Measurements from ENCODE around the gene LRCH1. TPM values are rescaled to one million over a fixed set of nuclear protein-coding genes. Genes with fewer than 3 reads are reported as not detected.

The LRCH1 gene
- total and polyA plus RNA-seq, 4 donors: 2.6 to 6.6 (median 3.4) TPM

DNA sequence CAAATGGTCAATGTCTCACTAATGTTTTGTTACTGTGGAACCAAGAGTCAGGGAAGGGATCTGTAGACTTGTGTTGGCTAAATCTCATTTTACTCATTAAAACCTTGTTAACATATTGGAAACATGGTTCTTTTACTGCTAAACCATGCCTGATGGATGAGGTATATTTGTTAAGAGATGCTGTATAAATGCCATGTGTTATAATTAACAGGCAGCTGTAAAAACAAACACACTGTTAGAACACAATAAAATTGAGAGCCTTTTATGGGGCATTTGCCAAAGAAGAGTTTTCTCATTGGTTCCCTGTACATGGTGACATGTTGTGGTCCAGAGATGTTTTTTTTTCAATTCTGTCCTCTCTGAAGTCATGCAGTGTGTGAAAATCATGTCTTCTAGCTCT, 122.0 kb downstream of the LRCH1 start:
- Histone ChIP-seq H3K27ac (ENCODE audit: low read depth in 1 of 2, low read length in 2 of 2) (peak overlapping the region; percentile 74 to 82), H3K4me3 (ENCODE audit: low read depth in 1 of 3, low read length in 3 of 3) (no peak overlapping the region), H3K36me3 (ENCODE audit: control insufficient read depth in 4 of 4, insufficient read depth in 3 of 4, low read depth in 1 of 4, low read length in 3 of 4) (no peaks in the 10 kb centered on the region), H3K4me1 (ENCODE audit: control insufficient read depth in 4 of 4, insufficient read depth in 4 of 4, low read length in 3 of 4) (peaks cover 8 to 44% (median 22%) of the 10 kb centered on the region in 4 donors), H3K9ac (ENCODE audit: low read depth in 1 of 2, low read length in 2 of 2) (peak overlapping the region in 1 of 2 donors; percentile 82), H3K9me3 (ENCODE audit: control insufficient read depth in 4 of 4, low read length in 3 of 4) (no peaks in the 10 kb centered on the region), H3K27me3 (ENCODE audit: control insufficient read depth in 4 of 4, insufficient read depth in 4 of 4, low read length in 3 of 4) (no peaks in the 10 kb centered on the region)
- TF ChIP-seq GABPA (IDR thresholded peaks at IDR 0.05 in 1 of 2, conservative IDR thresholded peaks at IDR 0.05 in 1 of 2): no peak
- no peak for TF ChIP-seq RXRA (IDR thresholded peaks at IDR 0.05)
- TF ChIP-seq FOXA1 (IDR thresholded peaks at IDR 0.05): no peak
- TF ChIP-seq EGR1 (IDR thresholded peaks at IDR 0.05; ENCODE audit: low read depth in 2 of 2): no peak
- TF ChIP-seq, protein P1, sequence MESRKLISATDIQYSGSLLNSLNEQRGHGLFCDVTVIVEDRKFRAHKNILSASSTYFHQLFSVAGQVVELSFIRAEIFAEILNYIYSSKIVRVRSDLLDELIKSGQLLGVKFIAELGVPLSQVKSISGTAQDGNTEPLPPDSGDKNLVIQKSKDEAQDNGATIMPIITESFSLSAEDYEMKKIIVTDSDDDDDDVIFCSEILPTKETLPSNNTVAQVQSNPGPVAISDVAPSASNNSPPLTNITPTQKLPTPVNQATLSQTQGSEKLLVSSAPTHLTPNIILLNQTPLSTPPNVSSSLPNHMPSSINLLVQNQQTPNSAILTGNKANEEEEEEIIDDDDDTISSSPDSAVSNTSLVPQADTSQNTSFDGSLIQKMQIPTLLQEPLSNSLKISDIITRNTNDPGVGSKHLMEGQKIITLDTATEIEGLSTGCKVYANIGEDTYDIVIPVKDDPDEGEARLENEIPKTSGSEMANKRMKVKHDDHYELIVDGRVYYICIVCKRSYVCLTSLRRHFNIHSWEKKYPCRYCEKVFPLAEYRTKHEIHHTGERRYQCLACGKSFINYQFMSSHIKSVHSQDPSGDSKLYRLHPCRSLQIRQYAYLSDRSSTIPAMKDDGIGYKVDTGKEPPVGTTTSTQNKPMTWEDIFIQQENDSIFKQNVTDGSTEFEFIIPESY (IDR thresholded peaks at IDR 0.05): no peak
- TF ChIP-seq FOXA2 (IDR thresholded peaks at IDR 0.05): no peak
- no peak for TF ChIP-seq MAX (IDR thresholded peaks at IDR 0.05)
- TF ChIP-seq SP1 (IDR thresholded peaks at IDR 0.05): no peak
- no peak for TF ChIP-seq HNF4A (conservative IDR thresholded peaks at IDR 0.05)
- DNase-seq (ENCODE audit: low spot score): no peak

DNA sequence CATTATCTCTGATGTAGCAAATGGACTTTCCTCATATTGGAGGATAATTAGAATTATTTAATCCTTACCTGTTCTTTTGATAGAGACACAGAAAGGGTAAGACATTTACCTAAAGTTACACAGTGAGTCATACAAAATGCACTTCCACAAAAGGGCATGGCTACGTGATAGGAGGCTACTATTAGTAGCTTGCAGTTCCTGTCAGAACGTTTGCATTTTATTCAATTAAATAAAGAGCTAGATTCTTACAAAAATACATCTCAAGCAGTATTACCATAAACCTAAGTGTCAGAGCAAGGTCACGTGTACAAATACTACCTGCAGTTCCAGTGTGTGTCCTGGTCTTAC, 123.4 kb downstream of the LRCH1 start:
- peaks cover 9 to 58% (median 35%) of the 10 kb centered on the region in 4 donors for H3K4me1 ChIP-seq (ENCODE audit: control insufficient read depth in 4 of 4, insufficient read depth in 4 of 4, low read length in 3 of 4)
- H3K9me3 ChIP-seq (ENCODE audit: control insufficient read depth in 4 of 4, low read length in 3 of 4): no peaks in the 10 kb centered on the region
- H3K4me3 ChIP-seq (ENCODE audit: low read depth in 1 of 3, low read length in 3 of 3): no peak overlapping the region
- peak overlapping the region; percentile 74 to 82 for H3K27ac ChIP-seq (ENCODE audit: low read depth in 1 of 2, low read length in 2 of 2)
- H3K36me3 ChIP-seq (ENCODE audit: control insufficient read depth in 4 of 4, insufficient read depth in 3 of 4, low read depth in 1 of 4, low read length in 3 of 4): no peaks in the 10 kb centered on the region
- no peak for DNase-seq (ENCODE audit: low spot score)
- H3K9ac ChIP-seq (ENCODE audit: low read depth in 1 of 2, low read length in 2 of 2): no peak overlapping the region
- no peak for TF ChIP-seq SP1 (IDR thresholded peaks at IDR 0.05)
- no peak for TF ChIP-seq MAX (IDR thresholded peaks at IDR 0.05)
- TF ChIP-seq TAF1 (conservative IDR thresholded peaks at IDR 0.05): no peak
- TF ChIP-seq, protein P2, sequence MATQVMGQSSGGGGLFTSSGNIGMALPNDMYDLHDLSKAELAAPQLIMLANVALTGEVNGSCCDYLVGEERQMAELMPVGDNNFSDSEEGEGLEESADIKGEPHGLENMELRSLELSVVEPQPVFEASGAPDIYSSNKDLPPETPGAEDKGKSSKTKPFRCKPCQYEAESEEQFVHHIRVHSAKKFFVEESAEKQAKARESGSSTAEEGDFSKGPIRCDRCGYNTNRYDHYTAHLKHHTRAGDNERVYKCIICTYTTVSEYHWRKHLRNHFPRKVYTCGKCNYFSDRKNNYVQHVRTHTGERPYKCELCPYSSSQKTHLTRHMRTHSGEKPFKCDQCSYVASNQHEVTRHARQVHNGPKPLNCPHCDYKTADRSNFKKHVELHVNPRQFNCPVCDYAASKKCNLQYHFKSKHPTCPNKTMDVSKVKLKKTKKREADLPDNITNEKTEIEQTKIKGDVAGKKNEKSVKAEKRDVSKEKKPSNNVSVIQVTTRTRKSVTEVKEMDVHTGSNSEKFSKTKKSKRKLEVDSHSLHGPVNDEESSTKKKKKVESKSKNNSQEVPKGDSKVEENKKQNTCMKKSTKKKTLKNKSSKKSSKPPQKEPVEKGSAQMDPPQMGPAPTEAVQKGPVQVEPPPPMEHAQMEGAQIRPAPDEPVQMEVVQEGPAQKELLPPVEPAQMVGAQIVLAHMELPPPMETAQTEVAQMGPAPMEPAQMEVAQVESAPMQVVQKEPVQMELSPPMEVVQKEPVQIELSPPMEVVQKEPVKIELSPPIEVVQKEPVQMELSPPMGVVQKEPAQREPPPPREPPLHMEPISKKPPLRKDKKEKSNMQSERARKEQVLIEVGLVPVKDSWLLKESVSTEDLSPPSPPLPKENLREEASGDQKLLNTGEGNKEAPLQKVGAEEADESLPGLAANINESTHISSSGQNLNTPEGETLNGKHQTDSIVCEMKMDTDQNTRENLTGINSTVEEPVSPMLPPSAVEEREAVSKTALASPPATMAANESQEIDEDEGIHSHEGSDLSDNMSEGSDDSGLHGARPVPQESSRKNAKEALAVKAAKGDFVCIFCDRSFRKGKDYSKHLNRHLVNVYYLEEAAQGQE (IDR thresholded peaks at IDR 0.05): no peak
- no peaks in the 10 kb centered on the region for H3K27me3 ChIP-seq (ENCODE audit: control insufficient read depth in 4 of 4, insufficient read depth in 4 of 4, low read length in 3 of 4)
- 63% methylated on average over 3 of the region's 3 CpGs for WGBS
